KMS-11 (cell line): ENCODE measurements around the gene UPF2.

Source experiments
- H2AFZ ChIP-seq: fragments of 200-600 bp; sonication (generic); 2 replicates; pipeline ENCODE4 v1.6.1; 2016; ENCODE audit warnings: antibody characterized with exemption, mixed run types, low read depth
- H3K27ac ChIP-seq: fragments of 200-600 bp; sonication (generic); 2 replicates; pipeline ENCODE4 v1.6.1; 2016; ENCODE audit warnings: mild to moderate bottlenecking, mixed run types
- H3K27me3 ChIP-seq: fragments of 200-600 bp; sonication (generic); 2 replicates; pipeline ENCODE4 v1.6.1; 2017; ENCODE audit warnings: mild to moderate bottlenecking, low read depth, mixed run types, moderate library complexity; ENCODE audit not compliant: insufficient read depth
- H3K36me3 ChIP-seq: fragments of 200-600 bp; sonication (generic); 2 replicates; pipeline ENCODE4 v1.6.1; 2017; ENCODE audit warnings: mild to moderate bottlenecking, mixed run types; ENCODE audit not compliant: insufficient read depth
- H3K4me1 ChIP-seq: fragments of 200-600 bp; sonication (generic); 2 replicates; pipeline ENCODE4 v1.6.1; 2016; ENCODE audit warnings: mild to moderate bottlenecking, low read depth, mixed run types; ENCODE audit not compliant: poor library complexity, severe bottlenecking
- H3K4me2 ChIP-seq: fragments of 200-600 bp; sonication (generic); 2 replicates; pipeline ENCODE4 v1.7.0; 2016; ENCODE audit warnings: mild to moderate bottlenecking, mixed run types
- H3K4me3 ChIP-seq: fragments of 200-600 bp; sonication (generic); IDR thresholded peaks from 2 replicates; pipeline ENCODE4 v1.6.1; 2017; ENCODE audit warnings: low read depth, low read length, mixed read lengths; ENCODE audit not compliant: insufficient read depth
- H3K79me2 ChIP-seq: fragments of 200-600 bp; sonication (generic); 2 replicates; pipeline ENCODE4 v1.6.1; 2016; ENCODE audit warnings: low read depth, mixed run types; ENCODE audit not compliant: insufficient read depth
- H3K9ac ChIP-seq: fragments of 200-600 bp; sonication (generic); 2 replicates; pipeline ENCODE4 v1.6.1; 2016; ENCODE audit warnings: mild to moderate bottlenecking, mixed run types
- H4K20me1 ChIP-seq: fragments of 200-600 bp; sonication (generic); 2 replicates; pipeline ENCODE4 v1.6.1; 2016; ENCODE audit warnings: mild to moderate bottlenecking, mixed run types; ENCODE audit not compliant: insufficient read depth
- CTCF ChIP-seq: fragments of 200-600 bp; sonication (generic); conservative IDR thresholded peaks from 2 replicates; pipeline ENCODE4 v1.6.1; 2017; ENCODE audit warnings: low read depth, mild to moderate bottlenecking, antibody characterized with exemption, low read length, moderate library complexity, mixed read lengths

The UPF2 gene

GRCh38 chr10:11906714-11907113 is 135.9 kb downstream of the UPF2 start:
- no peaks in the 10 kb centered on the region for H3K27me3 ChIP-seq
- H3K79me2 ChIP-seq = no peaks in the 10 kb centered on the region
- no peaks in the 10 kb centered on the region for H3K4me1 ChIP-seq
- no peaks in the 10 kb centered on the region for H4K20me1 ChIP-seq
- no peak overlapping the region for H3K4me2 ChIP-seq
- H3K4me3 ChIP-seq = no peak overlapping the region
- no peak overlapping the region for H3K27ac ChIP-seq
- TF ChIP-seq CTCF = no peak
- no peak overlapping the region for H3K9ac ChIP-seq
- H3K36me3 ChIP-seq = no peaks in the 10 kb centered on the region
- no peak overlapping the region for H2AFZ ChIP-seq

GRCh38 chr10:11902646-11903045 is 140.0 kb downstream of the UPF2 start:
- Histone ChIP-seq H3K36me3 (no peaks in the 10 kb centered on the region), H3K27me3 (no peaks in the 10 kb centered on the region), H3K4me3 (no peak overlapping the region)

DNA sequence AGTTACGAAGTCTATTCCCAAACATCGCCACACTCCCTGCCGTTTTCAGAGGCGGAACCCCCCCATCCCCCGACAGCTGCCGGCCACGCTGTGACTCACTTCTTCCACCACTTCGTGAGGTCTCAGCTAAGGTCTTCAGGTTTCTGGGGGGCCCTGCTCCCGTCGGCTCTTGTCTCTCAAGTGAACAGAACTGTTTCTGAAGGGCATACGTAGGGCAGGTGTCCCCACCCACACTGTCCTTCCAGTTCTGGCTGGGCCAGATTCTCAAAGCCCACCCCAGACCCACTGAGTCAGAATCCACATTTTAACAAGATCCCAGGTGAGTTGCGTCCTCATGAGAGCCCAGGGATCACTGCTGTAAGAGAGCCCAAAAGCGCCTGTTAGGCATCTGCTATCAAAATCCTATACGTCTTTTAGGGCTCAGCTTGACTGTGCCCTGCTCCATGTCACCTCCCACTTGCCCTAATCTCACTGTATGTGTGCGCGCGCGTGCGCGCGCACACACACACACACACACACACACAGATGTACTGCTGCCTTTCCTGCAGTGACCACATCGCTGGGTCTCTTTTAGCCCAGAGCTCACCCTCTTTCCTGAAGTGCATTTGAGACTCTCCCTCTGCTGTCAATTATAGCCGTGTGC is 140.7 kb downstream of the UPF2 start:
- Histone ChIP-seq H3K4me2 (no peak overlapping the region), H3K4me1 (no peaks in the 10 kb centered on the region), H3K9ac (no peak overlapping the region), H3K36me3 (no peaks in the 10 kb centered on the region), H3K4me3 (no peak overlapping the region), H2AFZ (no peak overlapping the region), H3K79me2 (no peaks in the 10 kb centered on the region), H3K27ac (no peak overlapping the region), H4K20me1 (no peaks in the 10 kb centered on the region), H3K27me3 (no peaks in the 10 kb centered on the region)
- no peak for TF ChIP-seq CTCF

More at GRCh38 chr10:11902646-11903045, 140.0 kb downstream of the UPF2 start:
- no peak for TF ChIP-seq CTCF
- Histone ChIP-seq H4K20me1 (no peaks in the 10 kb centered on the region), H2AFZ (no peak overlapping the region), H3K4me2 (no peak overlapping the region), H3K27ac (no peak overlapping the region), H3K4me1 (no peaks in the 10 kb centered on the region), H3K79me2 (no peaks in the 10 kb centered on the region), H3K9ac (no peak overlapping the region)

DNA sequence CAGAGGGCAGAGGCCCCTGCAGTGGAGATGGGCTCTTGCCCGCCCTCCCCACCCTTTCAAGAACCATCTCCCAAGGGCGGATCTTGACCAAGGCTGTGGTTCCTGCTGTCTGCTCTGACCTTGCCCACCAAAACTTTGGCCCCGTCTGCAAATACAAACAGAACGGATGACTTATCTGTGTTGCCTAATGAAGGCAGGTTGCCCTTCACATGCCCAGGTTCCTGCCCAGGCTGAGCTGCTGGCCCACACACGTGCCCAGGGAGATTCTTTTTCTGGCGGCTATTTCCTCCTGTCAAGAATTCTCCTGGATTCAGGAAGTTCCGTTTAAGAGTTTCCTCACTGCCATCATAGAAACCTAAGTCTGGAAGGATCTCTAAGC is 141.2 kb downstream of the UPF2 start:
- no peak overlapping the region for H3K4me2 ChIP-seq
- H3K9ac ChIP-seq = no peak overlapping the region
- no peaks in the 10 kb centered on the region for H3K36me3 ChIP-seq
- TF ChIP-seq CTCF = no peak
- no peaks in the 10 kb centered on the region for H3K4me1 ChIP-seq
- no peaks in the 10 kb centered on the region for H3K27me3 ChIP-seq
- H4K20me1 ChIP-seq = no peaks in the 10 kb centered on the region
- H3K79me2 ChIP-seq = no peaks in the 10 kb centered on the region
- H3K4me3 ChIP-seq = no peak overlapping the region
- no peak overlapping the region for H3K27ac ChIP-seq
- H2AFZ ChIP-seq = no peak overlapping the region
